ENCODE data around the gene NRXN3. TPM values are rescaled to one million over a fixed set of nuclear protein-coding genes. Genes with fewer than 3 reads are reported as not detected.

Gene NRXN3
- total and polyA plus RNA-seq, 8 donors, result 0.53 to 2.5 (median 1.5) TPM

GRCh38 chr14:79375356-79375755 lies 1205.2 kb downstream of the NRXN3 start:
- no peak overlapping the region for H3K27ac ChIP-seq
- H3K9me3 ChIP-seq, result no peaks in the 10 kb centered on the region
- no peaks in the 10 kb centered on the region for H3K4me1 ChIP-seq
- no peak for TF ChIP-seq CTCF (IDR thresholded peaks at IDR 0.05)
- DNase-seq (no peak), FAIRE-seq (no peak), ATAC-seq (no peak)
- intact Hi-C loops (cut with DNase I), result no loop called here
- WGBS, 2 donors, result 78 to 85% methylated on average over 7 of the region's 7 CpGs
- no peak overlapping the region for H3K4me3 ChIP-seq
- no peaks in the 10 kb centered on the region for H3K36me3 ChIP-seq
- H3K27me3 ChIP-seq, result no peaks in the 10 kb centered on the region

GRCh38 chr14:79376557-79376956 lies 1206.4 kb downstream of the NRXN3 start:
- no peak overlapping the region for H3K27ac ChIP-seq
- no peak for TF ChIP-seq CTCF (IDR thresholded peaks at IDR 0.05)

GRCh38 chr14:79378020-79378419 lies 1207.8 kb downstream of the NRXN3 start:
- intact Hi-C loops (cut with DNase I), result no loop called here
- no peak for TF ChIP-seq CTCF (IDR thresholded peaks at IDR 0.05)
- DNase-seq (no peak), ATAC-seq (no peak), FAIRE-seq (no peak)
- no peak overlapping the region for H3K4me3 ChIP-seq
- H3K9me3 ChIP-seq, result no peaks in the 10 kb centered on the region
- no peak overlapping the region for H3K27ac ChIP-seq
- 87 to 90% methylated on average over 2 of the region's 2 CpGs for WGBS, 2 donors
- no peaks in the 10 kb centered on the region for H3K27me3 ChIP-seq
- no peaks in the 10 kb centered on the region for H3K4me1 ChIP-seq
- H3K36me3 ChIP-seq, result no peaks in the 10 kb centered on the region

More at GRCh38 chr14:79376557-79376956, 1206.4 kb downstream of the NRXN3 start:
- no peaks in the 10 kb centered on the region for H3K36me3 ChIP-seq
- no peak overlapping the region for H3K4me3 ChIP-seq
- no peaks in the 10 kb centered on the region for H3K4me1 ChIP-seq
- no peak for ATAC-seq
- WGBS, 2 donors, result 54 to 70% methylated on average over 1 of the region's 1 CpG
- intact Hi-C loops (cut with DNase I), result no loop called here
- no peaks in the 10 kb centered on the region for H3K9me3 ChIP-seq
- FAIRE-seq, result no peak
- no peak for DNase-seq
- no peaks in the 10 kb centered on the region for H3K27me3 ChIP-seq

GRCh38 chr14:79379266-79379665 lies 1209.1 kb downstream of the NRXN3 start:
- no peak for FAIRE-seq
- H3K27me3 ChIP-seq, result no peaks in the 10 kb centered on the region
- WGBS, 2 donors, result 91 to 93% methylated on average over 5 of the region's 5 CpGs
- H3K36me3 ChIP-seq, result no peaks in the 10 kb centered on the region
- no peak for DNase-seq
- no peaks in the 10 kb centered on the region for H3K9me3 ChIP-seq
- H3K4me3 ChIP-seq, result no peak overlapping the region
- no peak for TF ChIP-seq CTCF (IDR thresholded peaks at IDR 0.05)
- intact Hi-C loops (cut with DNase I), result no loop called here
- no peak for ATAC-seq
- H3K27ac ChIP-seq, result no peak overlapping the region
- H3K4me1 ChIP-seq, result no peaks in the 10 kb centered on the region

- Histone ChIP-seq H3K4me1 (no peaks in the 10 kb centered on the region), H3K9me3 (no peaks in the 10 kb centered on the region), H3K36me3 (no peaks in the 10 kb centered on the region), H3K4me3 (no peak overlapping the region), H3K27ac (no peak overlapping the region), H3K27me3 (no peaks in the 10 kb centered on the region)
- ATAC-seq, result no peak
- no peak for FAIRE-seq
- intact Hi-C loops (cut with DNase I), result no loop called here
- no peak for DNase-seq
- no peak for TF ChIP-seq CTCF (IDR thresholded peaks at IDR 0.05)
Observed at GRCh38 chr14:79383031-79383430, 1212.9 kb downstream of the NRXN3 start.

All from pancreas (tissue), 10 donors.